Measurements from ENCODE around the gene MFSD2A. TPM values are rescaled to one million over a fixed set of nuclear protein-coding genes. Genes with fewer than 3 reads are reported as not detected.

MFSD2A gene
- polyA plus RNA-seq, 3 donors: 6.8 to 17.9 (median 7.9) TPM

- WGBS (ENCODE audit: insufficient coverage): 22% methylated on average over 3 of the region's 9 CpGs
- TF ChIP-seq, protein P1, sequence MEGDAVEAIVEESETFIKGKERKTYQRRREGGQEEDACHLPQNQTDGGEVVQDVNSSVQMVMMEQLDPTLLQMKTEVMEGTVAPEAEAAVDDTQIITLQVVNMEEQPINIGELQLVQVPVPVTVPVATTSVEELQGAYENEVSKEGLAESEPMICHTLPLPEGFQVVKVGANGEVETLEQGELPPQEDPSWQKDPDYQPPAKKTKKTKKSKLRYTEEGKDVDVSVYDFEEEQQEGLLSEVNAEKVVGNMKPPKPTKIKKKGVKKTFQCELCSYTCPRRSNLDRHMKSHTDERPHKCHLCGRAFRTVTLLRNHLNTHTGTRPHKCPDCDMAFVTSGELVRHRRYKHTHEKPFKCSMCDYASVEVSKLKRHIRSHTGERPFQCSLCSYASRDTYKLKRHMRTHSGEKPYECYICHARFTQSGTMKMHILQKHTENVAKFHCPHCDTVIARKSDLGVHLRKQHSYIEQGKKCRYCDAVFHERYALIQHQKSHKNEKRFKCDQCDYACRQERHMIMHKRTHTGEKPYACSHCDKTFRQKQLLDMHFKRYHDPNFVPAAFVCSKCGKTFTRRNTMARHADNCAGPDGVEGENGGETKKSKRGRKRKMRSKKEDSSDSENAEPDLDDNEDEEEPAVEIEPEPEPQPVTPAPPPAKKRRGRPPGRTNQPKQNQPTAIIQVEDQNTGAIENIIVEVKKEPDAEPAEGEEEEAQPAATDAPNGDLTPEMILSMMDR (IDR thresholded peaks at IDR 0.05): peak; percentile 95
These were observed 18.7 kb downstream of the MFSD2A start for GRCh38 chr1:39973503-39974135.

GRCh38 chr1:39976732-39977131 is 21.8 kb downstream of the MFSD2A start:
- Histone ChIP-seq H3K9me3 (replicated peaks in 1 of 2; ENCODE audit: control insufficient read depth in 1 of 2, insufficient read depth in 1 of 2, low read length in 2 of 2) (no peaks in the 10 kb centered on the region), H3K27ac (ENCODE audit: low read depth in 1 of 2, low read length in 2 of 2) (no peak overlapping the region), H3K27me3 (ENCODE audit: control insufficient read depth in 2 of 2, insufficient read depth in 2 of 2, low read length in 2 of 2) (no peaks in the 10 kb centered on the region), H3K79me2 (ENCODE audit: insufficient read depth, low read length) (no peaks in the 10 kb centered on the region), H3K4me2 (replicated peaks; ENCODE audit: extremely low read depth, low read length, poor library complexity, severe bottlenecking) (no peak overlapping the region), H3K36me3 (replicated peaks in 1 of 2; ENCODE audit: control insufficient read depth in 1 of 2, insufficient read depth in 2 of 2, low read length in 2 of 2) (no peaks in the 10 kb centered on the region), H3K4me3 (replicated peaks in 1 of 3; ENCODE audit: low read depth in 2 of 3, low read length in 3 of 3) (no peak overlapping the region), H3K4me1 (ENCODE audit: control insufficient read depth in 1 of 2, insufficient read depth in 2 of 2, low read length in 2 of 2) (peaks cover 12 to 23% of the 10 kb centered on the region in 2 donors), H2AFZ (ENCODE audit: insufficient read depth, low read depth, low read length, poor library complexity, severe bottlenecking) (no peak overlapping the region), H4K20me1 (ENCODE audit: insufficient read depth, low read length) (no peaks in the 10 kb centered on the region), H3K9ac (ENCODE audit: insufficient read depth, low read length, poor library complexity, severe bottlenecking) (no peak overlapping the region)
- TF ChIP-seq, protein P1 (IDR thresholded peaks at IDR 0.05): no peak
- DNase-seq: no peak
- no peak overlapping the region for H3K4me3 Mint-ChIP-seq
- peaks cover 0 to 4% (median 0%) of the 10 kb centered on the region in 3 donors for H3K27me3 Mint-ChIP-seq (ENCODE audit: low read depth in 3 of 3)
- peaks cover 19% of the 10 kb centered on the region for H3K4me1 Mint-ChIP-seq
- intact Hi-C loops (cut with micrococcal nuclease): no loop called here
- H3K9me3 Mint-ChIP-seq: peaks cover 0 to 2% (median 0%) of the 10 kb centered on the region in 7 donors
- 94% methylated on average over 2 of the region's 8 CpGs for WGBS (ENCODE audit: insufficient coverage)
- H3K36me3 Mint-ChIP-seq: peaks cover 2 to 3% of the 10 kb centered on the region in 2 donors
- no peak overlapping the region for H3K27ac Mint-ChIP-seq

More at GRCh38 chr1:39973503-39974135, 18.7 kb downstream of the MFSD2A start:
- Mint-ChIP-seq H3K27me3 (ENCODE audit: low read depth in 3 of 3) (peaks cover 0 to 2% (median 0%) of the 10 kb centered on the region in 3 donors), H3K4me1 (peaks cover 30% of the 10 kb centered on the region), H3K4me3 (peak overlapping the region in 1 of 2 donors; percentile 39), H3K36me3 (peaks cover 18 to 29% of the 10 kb centered on the region in 2 donors), H3K27ac (peak overlapping the region in 3 of 7 donors; percentile 8 to 27 (median 12)), H3K9me3 (no peaks in the 10 kb centered on the region)
- no peak overlapping the region for H3K4me3 ChIP-seq (replicated peaks in 1 of 3; ENCODE audit: low read depth in 2 of 3, low read length in 3 of 3)
- peaks cover 14 to 26% of the 10 kb centered on the region in 2 donors for H3K36me3 ChIP-seq (replicated peaks in 1 of 2; ENCODE audit: control insufficient read depth in 1 of 2, insufficient read depth in 2 of 2, low read length in 2 of 2)
- H3K9me3 ChIP-seq (replicated peaks in 1 of 2; ENCODE audit: control insufficient read depth in 1 of 2, insufficient read depth in 1 of 2, low read length in 2 of 2): no peaks in the 10 kb centered on the region
- H3K9ac ChIP-seq (ENCODE audit: insufficient read depth, low read length, poor library complexity, severe bottlenecking): no peak overlapping the region
- H3K27ac ChIP-seq (ENCODE audit: low read depth in 1 of 2, low read length in 2 of 2): no peak overlapping the region
- H3K4me1 ChIP-seq (ENCODE audit: control insufficient read depth in 1 of 2, insufficient read depth in 2 of 2, low read length in 2 of 2): peaks cover 20 to 26% of the 10 kb centered on the region in 2 donors
- H3K27me3 ChIP-seq (ENCODE audit: control insufficient read depth in 2 of 2, insufficient read depth in 2 of 2, low read length in 2 of 2): no peaks in the 10 kb centered on the region
- no peaks in the 10 kb centered on the region for H4K20me1 ChIP-seq (ENCODE audit: insufficient read depth, low read length)
- no peaks in the 10 kb centered on the region for H3K79me2 ChIP-seq (ENCODE audit: insufficient read depth, low read length)
- peak overlapping the region; percentile 28 for H3K4me2 ChIP-seq (replicated peaks; ENCODE audit: extremely low read depth, low read length, poor library complexity, severe bottlenecking)
- H2AFZ ChIP-seq (ENCODE audit: insufficient read depth, low read depth, low read length, poor library complexity, severe bottlenecking): no peak overlapping the region
- DNase-seq: peak; percentile 66 to 78 (median 71)
- intact Hi-C loops (cut with micrococcal nuclease): loop anchor here (1.0 to 5.0 kb wide), 4 partner anchors 54 to 157 kb away; no protein-coding TSS in a partner anchor
